ENCODE results near the gene CASZ1. TPM values are rescaled to one million over a fixed set of nuclear protein-coding genes. Genes with fewer than 3 reads are reported as not detected.

CASZ1 gene
- total RNA-seq, 3 donors from 2014 or later (not counting 1 experiment from before 2014, with no cell fraction given) = 55.9 to 83.0 (median 70.6) TPM

GRCh38 chr1:10686404-10687040, 109.9 kb downstream of the CASZ1 start:
- WGBS (ENCODE audit: insufficient coverage) = 87% methylated on average over 20 of the region's 20 CpGs
- H3K27ac Mint-ChIP-seq = peak overlapping the region in 1 of 2 donors; percentile 36
- no peaks in the 10 kb centered on the region for H3K36me3 Mint-ChIP-seq
- H3K9me3 ChIP-seq (ENCODE audit: control insufficient read depth, insufficient read depth, low read length) = no peaks in the 10 kb centered on the region
- H3K4me1 Mint-ChIP-seq = peaks cover 24 to 61% of the 10 kb centered on the region in 2 donors
- no peak overlapping the region for H3K4me3 Mint-ChIP-seq
- no peaks in the 10 kb centered on the region for H3K27me3 ChIP-seq (ENCODE audit: control insufficient read depth, insufficient read depth, low read length)
- DNase-seq = no peak
- H3K36me3 ChIP-seq (ENCODE audit: control insufficient read depth, insufficient read depth, low read length) = peaks cover 4% of the 10 kb centered on the region
- ATAC-seq = no peak
- TF ChIP-seq, protein P1, sequence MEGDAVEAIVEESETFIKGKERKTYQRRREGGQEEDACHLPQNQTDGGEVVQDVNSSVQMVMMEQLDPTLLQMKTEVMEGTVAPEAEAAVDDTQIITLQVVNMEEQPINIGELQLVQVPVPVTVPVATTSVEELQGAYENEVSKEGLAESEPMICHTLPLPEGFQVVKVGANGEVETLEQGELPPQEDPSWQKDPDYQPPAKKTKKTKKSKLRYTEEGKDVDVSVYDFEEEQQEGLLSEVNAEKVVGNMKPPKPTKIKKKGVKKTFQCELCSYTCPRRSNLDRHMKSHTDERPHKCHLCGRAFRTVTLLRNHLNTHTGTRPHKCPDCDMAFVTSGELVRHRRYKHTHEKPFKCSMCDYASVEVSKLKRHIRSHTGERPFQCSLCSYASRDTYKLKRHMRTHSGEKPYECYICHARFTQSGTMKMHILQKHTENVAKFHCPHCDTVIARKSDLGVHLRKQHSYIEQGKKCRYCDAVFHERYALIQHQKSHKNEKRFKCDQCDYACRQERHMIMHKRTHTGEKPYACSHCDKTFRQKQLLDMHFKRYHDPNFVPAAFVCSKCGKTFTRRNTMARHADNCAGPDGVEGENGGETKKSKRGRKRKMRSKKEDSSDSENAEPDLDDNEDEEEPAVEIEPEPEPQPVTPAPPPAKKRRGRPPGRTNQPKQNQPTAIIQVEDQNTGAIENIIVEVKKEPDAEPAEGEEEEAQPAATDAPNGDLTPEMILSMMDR (IDR thresholded peaks at IDR 0.05) = no peak
- no peak overlapping the region for H3K27ac ChIP-seq (ENCODE audit: low read length)
- peaks cover 10% of the 10 kb centered on the region for H3K4me1 ChIP-seq (ENCODE audit: control insufficient read depth, insufficient read depth, low read length)
- intact Hi-C loops (cut with micrococcal nuclease) = no loop called here
- H3K4me3 ChIP-seq (ENCODE audit: low read length) = no peak overlapping the region
- no peaks in the 10 kb centered on the region for H3K9me3 Mint-ChIP-seq
- no peaks in the 10 kb centered on the region for H3K27me3 Mint-ChIP-seq (ENCODE audit: low read depth in 2 of 2)

DNA sequence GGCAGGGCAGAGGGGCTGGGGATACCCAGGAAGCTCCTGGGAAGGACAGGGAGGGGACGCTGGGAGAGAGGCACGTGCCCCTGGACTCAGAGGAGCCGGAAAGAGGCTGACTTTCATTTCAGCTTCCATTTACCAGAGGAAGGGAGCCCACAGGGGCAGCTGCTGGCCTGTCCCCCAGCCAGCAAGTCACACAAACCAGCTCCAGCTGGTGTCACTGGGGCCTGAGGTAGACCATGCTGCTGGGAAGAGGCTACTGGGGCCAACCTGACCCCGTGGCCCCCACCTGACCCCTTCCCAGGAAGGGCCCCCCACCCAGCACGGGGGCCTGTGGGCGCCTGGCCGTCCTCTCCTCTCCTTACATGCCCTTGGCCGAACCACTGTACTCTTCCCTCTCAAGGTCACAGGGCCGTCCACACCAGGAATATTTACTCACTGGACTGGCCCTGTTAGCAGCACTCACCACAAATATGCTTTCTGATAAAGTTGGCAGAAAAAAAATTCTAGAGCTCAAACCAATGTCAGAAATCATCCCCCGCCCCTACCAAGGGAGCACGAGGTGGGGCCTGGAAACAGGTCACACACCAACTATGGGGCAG, 110.5 kb downstream of the CASZ1 start:
- Histone ChIP-seq H3K27ac (ENCODE audit: low read length) (no peak overlapping the region), H3K36me3 (ENCODE audit: control insufficient read depth, insufficient read depth, low read length) (peaks cover 4% of the 10 kb centered on the region), H3K4me3 (ENCODE audit: low read length) (no peak overlapping the region), H3K9me3 (ENCODE audit: control insufficient read depth, insufficient read depth, low read length) (no peaks in the 10 kb centered on the region), H3K4me1 (ENCODE audit: control insufficient read depth, insufficient read depth, low read length) (peaks cover 6% of the 10 kb centered on the region), H3K27me3 (ENCODE audit: control insufficient read depth, insufficient read depth, low read length) (no peaks in the 10 kb centered on the region)
- Mint-ChIP-seq H3K9me3 (no peaks in the 10 kb centered on the region), H3K4me1 (peaks cover 30 to 61% of the 10 kb centered on the region in 2 donors), H3K36me3 (no peaks in the 10 kb centered on the region), H3K27me3 (ENCODE audit: low read depth in 2 of 2) (no peaks in the 10 kb centered on the region), H3K27ac (no peak overlapping the region), H3K4me3 (no peak overlapping the region)
- 90% methylated on average over 11 of the region's 11 CpGs for WGBS (ENCODE audit: insufficient coverage)
- TF ChIP-seq, protein P1 (IDR thresholded peaks at IDR 0.05) = no peak
- DNase-seq = no peak
- intact Hi-C loops (cut with micrococcal nuclease) = no loop called here
- no peak for ATAC-seq

DNA sequence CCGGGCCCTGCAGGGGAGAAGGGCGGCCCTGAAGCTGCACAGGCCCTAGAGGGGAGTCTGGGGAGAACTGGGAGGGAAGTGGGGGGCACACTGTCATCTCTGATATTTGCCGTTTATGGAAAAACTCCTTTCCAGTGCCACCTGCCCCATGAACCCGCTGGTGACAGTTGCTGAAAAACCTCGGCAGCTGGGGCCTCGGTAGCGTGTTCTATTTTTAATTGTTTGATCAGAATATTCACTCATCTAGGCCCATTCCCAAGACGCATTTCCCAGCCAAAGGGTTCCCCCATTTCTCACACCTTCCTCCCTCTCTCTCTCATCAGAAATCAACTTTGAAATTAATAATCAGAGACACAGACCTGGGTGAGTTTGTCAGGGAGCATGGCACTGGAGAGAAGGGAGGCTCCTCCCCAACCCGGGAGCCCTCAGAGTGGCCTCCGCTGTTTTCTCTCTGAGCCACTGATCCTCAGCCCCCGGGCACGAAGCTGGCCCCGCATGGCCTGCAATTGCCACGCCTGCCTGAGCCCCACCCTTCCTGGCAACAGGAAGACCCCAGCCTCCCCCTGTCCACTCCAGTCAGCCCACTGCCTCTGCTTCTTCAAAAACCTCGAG, 111.1 kb downstream of the CASZ1 start:
- H3K4me1 Mint-ChIP-seq = peaks cover 30 to 65% of the 10 kb centered on the region in 2 donors
- H3K4me3 Mint-ChIP-seq = no peak overlapping the region
- H3K27me3 Mint-ChIP-seq (ENCODE audit: low read depth in 2 of 2) = no peaks in the 10 kb centered on the region
- no peak for DNase-seq
- 85% methylated on average over 15 of the region's 15 CpGs for WGBS (ENCODE audit: insufficient coverage)
- H3K4me3 ChIP-seq (ENCODE audit: low read length) = no peak overlapping the region
- H3K36me3 Mint-ChIP-seq = no peaks in the 10 kb centered on the region
- no peak overlapping the region for H3K27ac Mint-ChIP-seq
- H3K27ac ChIP-seq (ENCODE audit: low read length) = no peak overlapping the region
- peaks cover 6% of the 10 kb centered on the region for H3K4me1 ChIP-seq (ENCODE audit: control insufficient read depth, insufficient read depth, low read length)
- ATAC-seq = no peak
- intact Hi-C loops (cut with micrococcal nuclease) = no loop called here
- TF ChIP-seq, protein P1 (IDR thresholded peaks at IDR 0.05) = no peak
- no peaks in the 10 kb centered on the region for H3K9me3 ChIP-seq (ENCODE audit: control insufficient read depth, insufficient read depth, low read length)
- no peaks in the 10 kb centered on the region for H3K9me3 Mint-ChIP-seq
- peaks cover 4% of the 10 kb centered on the region for H3K36me3 ChIP-seq (ENCODE audit: control insufficient read depth, insufficient read depth, low read length)
- no peaks in the 10 kb centered on the region for H3K27me3 ChIP-seq (ENCODE audit: control insufficient read depth, insufficient read depth, low read length)
